Activated CD8-positive, alpha-beta memory T cell treated with anti-CD3 and anti-CD28 coated beads, Interleukin-2, amount 50 U/mL, for 1 hour (primary cell): Measurements from ENCODE around the gene VPS54.

Source experiments
- DNase-seq: peaks from one replicate; pipeline ENCODE4 v3.0.0-alpha.2; 2020; ENCODE audit errors: extremely low read depth

Gene VPS54

DNA sequence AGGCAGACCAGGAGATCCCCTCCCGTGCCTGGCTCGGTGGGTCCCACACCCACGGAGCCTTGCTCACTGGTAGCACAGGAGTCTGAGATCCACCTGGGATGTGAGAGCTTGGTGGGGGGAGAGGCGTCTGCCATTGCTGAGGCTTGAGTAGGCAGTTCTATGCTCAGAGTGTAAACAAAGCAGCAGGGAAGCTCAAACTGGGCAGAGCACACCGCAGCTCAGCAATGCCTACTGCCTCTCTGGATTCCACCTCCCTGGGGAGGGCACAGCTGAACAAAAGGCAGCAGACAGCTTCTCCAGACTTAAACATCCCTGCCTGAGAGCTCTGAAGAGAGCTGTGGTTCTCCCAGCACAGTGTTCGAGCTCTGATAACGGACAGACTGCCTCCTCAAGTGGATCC, 92.4 kb downstream of the VPS54 start:
- DNase-seq, result no peak

DNA sequence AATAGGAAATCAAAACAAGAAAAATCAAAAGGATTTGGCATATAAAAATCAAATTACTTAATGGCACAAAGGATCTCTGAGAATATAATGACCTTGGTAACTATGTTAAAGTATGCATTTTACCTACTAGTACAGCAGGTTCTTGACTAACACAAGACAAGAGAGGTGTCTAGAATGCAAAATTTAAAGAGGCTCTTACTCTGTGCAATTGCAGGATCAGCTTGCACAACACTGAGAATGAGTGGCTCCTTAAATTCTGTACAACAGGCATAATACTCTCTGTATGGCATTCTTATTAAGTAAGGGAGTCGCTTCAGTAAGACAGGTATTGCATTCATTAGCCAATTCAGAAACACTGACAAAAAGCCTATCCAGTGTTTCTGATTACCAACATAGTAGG, 104.9 kb downstream of the VPS54 start:
- DNase-seq, result no peak

DNA sequence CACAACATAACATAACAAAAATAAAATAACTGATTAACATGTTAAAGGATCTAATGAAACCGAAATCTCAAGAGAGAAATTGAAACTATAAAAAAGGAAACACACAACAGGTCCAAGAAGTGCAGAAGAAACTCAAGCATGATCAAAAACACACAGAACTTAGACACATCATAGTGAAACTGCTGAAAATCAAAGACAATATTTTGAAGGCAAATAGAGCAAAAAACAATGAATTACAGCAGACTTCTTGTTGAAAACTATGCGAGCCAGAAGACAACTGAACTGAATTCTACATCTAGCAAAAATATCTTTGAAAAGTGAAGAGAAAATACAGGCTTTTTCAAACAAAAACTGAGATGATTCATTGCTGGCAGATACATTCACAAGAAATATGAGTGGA, 116.2 kb downstream of the VPS54 start:
- no peak for DNase-seq

DNA sequence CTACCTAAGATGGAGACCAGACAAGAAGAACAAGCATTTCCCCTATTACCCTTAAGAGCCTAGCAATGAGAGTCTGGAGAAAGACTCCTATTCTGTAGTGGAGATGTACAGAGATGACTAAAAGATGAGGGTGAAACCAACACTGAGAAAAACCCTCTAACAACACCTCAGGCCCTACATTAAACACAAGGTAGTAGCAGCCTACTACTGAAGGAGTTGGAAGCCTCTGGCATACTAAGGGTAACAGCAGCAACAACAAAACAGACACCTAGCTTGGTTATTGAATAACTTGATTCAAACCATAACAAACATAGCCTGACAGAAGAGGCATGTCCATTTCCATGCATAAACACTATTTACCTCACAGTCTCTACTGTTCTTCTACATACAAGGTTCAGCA, 117.1 kb downstream of the VPS54 start:
- no peak for DNase-seq

DNA sequence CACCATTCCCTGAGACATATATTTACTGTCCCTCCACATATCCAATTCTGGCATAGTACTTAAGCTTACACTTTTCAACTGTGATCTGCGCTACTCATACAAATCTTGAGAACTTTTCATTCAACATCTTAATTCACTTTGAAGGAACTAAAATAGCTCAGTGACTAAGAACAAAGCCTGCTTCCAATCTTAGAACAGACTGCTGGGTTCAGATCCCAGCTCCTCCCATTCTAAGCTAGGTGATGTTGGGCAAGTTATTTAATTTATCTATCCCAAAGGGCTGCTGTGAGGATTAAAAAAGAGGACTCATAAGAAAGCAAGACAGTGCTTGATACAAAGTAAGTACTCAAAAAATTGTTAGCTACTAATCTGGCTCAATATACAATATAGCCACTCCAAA, 119.6 kb downstream of the VPS54 start:
- DNase-seq, result no peak

DNA sequence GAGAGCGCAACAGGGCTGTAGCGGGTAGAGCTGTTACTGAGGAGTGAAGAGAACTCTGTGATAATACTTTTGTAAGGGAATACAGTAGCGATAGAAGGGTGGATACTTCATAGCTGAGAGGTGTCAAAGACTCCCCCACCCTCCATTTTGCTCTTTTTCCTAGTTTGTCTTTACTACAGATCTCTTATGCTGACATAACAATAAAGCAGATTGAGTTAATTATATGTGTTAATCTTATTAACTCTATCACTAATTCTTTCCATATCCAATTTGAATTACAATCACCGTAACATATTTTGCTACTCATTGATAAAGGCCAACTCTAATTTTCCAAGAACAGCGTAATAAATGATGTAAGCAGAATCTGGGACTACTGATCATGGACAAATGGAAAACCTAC, 120.4 kb downstream of the VPS54 start:
- DNase-seq, result no peak

DNA sequence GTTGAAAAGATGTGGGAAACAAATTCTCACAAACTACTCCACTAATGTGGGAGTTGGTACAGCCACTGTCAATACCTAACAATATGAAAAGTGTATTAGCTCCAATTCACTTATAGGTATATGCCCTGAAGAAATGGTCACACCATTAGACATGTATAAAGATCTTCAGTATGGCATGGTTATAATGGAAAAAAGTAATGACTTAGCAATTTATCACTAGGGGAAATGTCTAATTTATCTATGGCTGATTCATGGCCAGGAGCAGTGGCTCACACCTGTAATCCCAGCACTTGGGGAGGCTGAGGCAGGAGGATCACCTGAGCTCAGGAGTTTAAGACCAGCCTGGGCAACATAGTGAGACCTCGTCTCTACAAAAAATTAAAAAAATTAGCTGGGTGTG, 125.1 kb downstream of the VPS54 start:
- no peak for DNase-seq

DNA sequence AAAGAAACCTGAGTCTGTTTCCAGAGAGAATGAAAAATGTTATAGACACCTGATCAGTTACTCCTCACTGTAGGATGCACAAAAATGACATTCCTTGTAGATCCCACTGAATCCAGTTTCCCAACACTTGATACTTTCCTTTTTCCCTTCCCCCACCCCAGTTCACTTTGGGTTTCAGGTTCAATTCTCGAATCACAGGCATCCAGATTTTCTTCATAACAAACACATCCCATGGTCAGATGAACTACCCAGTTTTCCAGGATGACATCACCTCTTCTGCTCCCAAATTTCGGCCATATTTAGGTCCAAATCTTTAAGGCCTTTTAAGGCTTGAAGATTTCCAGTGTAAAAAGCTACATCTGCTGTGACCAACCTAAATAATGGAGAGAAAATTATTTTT, 126.1 kb downstream of the VPS54 start:
- no peak for DNase-seq

DNA sequence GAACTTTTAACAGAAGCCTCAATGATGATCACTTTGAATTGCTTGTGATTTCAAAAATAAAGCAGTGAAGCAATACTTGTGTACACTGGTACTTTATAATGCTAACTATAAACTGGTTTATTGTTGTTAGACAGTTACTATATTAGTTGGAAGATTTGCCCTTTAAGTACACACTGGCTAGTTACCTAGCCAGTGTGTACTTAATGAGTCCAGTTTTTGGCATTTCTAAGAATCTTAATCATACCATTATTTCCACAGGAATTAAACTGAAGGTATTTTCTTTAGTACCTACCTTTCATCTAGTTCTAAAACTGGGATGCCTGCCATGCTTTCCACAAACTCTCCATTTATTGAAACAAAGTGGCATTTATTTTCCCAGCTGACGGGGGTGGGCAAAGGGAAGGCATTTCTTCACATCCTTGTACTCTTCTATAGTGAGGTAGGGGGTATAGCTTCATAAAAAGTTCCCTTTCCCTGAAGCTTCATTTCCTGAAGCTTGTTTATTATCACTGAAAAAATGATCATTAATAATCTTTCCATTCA, 127.7 kb downstream of the VPS54 start:
- no peak for DNase-seq

DNA sequence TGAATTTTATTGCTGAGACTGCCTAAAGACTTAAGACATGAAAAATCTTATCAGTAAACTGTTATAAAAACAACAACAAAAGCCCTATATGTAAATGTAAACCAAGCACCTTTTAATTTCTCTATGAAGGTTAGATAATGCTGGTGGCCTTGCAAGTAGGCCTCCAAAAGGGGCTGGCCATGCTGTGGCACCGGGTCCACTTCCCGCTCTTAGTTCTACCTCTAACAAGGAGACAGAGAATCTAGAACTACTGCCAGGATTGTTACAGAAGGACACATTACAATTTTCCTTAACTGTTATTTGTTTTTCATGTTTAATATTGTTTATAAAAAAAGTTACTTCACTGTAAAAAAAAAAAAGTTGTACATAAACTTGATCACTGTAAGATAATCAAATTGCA, 128.6 kb downstream of the VPS54 start:
- DNase-seq, result no peak

DNA sequence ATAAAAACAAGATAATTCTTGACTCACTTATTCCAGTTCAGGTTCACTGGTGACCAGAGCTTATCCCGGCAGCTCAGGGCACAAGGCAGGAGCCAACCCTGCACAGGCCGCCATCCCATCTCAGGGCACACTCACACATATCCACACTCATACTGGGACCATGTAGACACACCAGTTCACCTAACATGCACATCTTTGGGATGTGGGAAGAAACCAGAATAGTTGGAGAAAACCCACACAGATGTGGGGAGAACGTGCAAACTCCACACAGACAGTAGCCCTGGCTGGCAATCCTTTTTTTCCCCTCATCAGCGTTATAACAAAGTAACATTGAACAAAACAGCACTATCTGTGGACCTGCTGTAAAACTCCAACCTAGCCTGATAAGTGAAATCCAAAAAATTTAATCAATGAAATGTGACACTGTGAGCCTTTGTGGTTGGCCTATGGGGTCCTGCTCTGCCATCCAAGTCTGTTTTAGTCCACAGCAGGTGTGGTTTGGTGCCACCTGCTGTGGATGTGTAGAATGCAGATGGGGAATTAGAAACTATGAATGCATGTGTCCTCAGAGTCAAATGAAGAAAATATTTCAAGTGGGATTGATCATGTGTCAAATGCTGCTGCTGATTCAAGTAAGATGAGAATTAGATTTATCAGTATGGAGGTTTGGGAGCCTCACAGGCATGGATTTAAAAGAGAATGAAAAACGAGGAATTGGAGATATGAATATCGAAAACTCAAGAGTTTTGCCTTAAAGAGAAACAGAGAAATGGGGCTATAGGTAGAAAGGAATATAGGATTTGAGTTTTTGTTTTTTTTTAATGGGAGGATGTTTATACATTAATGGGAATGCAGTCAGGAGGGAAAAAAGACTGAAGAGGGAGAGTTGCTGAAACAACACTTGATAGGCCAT, 130.5 kb downstream of the VPS54 start:
- no peak for DNase-seq

DNA sequence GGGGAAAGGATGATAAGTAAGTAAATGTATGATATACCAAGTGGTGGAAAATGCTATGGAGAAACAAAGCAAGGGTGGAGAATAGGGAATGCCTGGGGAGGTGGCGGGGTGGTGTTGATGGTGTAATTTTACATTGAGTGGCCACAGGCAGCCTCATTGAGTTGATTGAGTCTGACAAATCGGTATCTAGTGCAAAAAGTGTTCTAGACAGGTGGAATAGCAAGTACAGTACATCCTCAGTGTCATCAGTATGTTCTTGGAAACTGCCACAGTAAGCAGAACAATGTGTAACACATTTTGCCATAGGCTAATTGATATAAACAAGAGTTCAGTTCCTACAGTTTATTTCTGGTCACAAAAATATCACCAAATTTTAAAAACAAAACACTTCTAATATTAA, 131.2 kb downstream of the VPS54 start:
- no peak for DNase-seq

DNA sequence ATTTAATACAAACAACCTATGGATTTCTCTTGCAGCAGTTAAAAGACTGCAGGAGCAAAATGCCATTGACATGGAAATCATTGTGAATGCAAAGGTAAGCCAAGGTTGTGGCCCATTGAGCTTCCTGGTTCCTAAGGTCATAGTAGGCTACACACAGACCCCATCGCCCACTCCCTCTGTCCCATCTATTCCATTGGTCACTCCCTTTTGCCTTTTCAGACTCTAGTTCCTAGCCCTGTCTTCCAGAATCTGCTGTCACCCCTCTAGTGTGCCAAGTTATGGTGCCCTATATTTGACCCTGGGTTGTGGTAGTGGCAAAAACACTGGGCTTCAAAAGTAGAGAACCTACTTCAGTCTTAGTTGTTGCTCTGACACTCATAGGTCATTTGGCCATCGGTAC, 132.8 kb downstream of the VPS54 start:
- no peak for DNase-seq

DNA sequence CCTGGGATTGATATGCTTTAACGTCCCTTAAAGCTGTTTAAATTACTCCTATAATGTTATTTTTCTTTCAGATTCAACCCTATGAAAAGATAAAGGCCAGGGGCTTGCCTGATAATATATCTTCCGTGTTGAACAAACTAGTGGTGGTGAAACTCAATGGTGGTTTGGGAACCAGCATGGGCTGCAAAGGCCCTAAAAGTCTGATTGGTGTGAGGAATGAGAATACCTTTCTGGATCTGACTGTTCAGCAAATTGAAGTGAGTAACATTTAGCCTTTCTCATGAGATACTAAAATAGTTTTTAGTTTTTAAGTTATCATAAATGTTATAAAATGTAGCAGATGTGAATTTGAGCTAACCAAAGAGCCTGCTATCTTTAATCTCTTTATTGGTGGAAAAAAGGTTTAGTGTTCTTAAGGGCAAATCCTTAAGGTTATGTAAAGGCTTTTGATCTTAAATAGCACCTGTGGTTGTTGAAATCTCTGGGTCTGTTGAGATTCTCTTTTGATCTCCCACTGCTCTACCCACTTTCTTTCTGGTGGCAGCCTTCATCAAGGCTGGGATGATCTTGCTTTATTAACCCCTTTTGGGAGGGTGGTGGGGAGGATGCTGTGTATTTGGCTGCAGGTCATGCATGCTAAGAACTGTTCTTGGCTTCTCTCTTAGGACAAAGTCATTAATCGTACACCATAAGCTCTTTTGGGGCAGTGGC, 136.7 kb downstream of the VPS54 start:
- no peak for DNase-seq

DNA sequence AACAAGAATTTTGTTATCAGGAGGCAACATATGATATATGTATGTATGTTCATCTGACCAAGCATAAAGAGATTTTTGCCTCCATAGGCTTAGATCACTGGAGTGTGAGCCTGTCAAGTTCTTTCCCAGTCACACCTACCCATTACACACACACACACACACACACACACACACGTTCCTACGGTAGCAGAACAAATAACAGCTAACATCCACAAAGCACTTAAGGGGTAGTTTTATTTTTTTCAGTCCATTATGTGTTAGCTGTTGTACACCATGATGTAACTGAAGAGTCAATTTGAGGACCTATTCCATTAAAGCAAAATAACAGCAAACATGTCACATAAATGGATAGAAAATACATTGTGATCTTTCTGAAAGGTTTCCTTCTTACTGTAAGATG, 138.0 kb downstream of the VPS54 start:
- DNase-seq, result no peak

DNA sequence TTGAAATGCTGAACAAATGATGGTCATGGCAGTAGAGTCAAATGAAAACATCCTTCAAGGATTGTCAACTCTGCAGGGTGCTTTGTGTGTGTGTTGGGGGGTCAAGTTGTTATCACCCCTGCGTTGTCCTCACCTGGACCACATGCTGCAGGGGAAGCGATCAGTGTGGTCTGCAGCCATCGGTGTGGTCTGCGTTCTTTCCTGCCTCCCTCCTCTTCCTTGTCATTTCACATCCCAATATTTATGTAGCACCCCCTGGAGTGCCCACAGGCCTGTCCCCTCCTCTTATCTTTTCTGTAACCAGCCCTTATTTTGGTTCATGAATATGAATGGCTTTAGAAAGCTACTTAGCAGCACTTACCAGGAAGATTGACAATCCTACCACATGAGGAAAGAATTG, 138.6 kb downstream of the VPS54 start:
- no peak for DNase-seq

DNA sequence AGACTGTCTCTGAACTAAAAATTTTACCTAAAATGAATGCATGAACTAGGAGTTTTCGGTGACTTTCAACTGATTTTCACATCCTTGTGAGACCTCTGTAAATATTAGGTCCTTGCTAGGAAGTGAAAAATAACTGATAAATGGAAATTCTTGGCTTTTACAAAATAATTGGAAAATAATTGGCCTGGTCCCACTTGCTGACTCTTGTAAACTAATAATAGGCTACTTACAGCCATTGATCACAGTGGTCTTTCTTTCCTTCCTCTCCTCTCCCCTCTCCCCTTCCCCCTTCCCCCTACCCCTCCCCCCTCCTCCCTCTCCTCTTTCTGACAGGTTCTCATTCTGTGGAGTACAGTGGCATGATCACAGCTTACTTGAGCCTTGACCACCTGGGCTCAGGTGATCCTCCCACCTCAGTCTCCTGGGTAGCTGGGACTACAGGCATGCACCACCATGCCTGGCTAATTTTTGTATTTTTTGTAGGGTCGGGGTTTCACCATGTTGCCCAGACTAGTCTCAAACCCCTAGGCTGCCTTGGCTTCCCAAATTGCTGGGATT, 139.3 kb downstream of the VPS54 start:
- no peak for DNase-seq

DNA sequence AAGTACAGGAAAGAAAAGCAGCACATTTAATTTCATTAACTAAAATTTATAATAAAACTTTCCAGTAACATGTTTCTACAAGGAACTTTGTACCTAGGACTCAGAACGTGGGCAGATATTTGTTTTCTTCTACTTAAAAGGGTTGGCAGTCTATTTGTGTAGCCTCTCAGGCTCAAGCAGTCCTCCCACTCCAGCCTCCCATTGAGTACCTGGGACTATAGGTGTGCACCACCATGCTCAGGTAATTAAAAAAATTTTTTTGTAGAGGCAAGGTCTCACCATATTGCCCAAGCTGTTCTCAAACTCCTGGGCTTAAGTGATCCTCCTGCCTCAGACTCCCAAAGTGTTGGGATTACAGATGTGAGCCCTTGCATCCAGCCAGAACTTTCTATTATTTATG, 140.7 kb downstream of the VPS54 start:
- no peak for DNase-seq

DNA sequence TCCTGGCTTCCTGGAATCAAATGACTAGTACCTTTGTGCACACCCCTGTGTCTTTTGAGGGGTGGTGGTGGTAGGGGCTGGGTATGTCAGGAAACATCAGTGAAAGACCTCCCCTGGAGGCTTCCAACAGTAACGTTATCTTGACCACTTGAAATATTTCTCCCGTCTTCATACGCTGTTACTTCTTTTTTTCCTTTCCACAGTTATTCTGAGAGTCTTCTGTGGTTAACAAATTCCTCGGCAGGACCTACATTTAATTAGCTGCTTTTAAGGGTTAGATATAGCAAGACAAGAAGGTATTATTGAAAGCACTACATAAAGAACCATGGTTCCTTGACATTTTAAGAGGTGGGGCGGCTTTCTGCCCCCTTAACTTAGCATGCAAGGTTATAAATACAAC, 142.9 kb downstream of the VPS54 start:
- no peak for DNase-seq

DNA sequence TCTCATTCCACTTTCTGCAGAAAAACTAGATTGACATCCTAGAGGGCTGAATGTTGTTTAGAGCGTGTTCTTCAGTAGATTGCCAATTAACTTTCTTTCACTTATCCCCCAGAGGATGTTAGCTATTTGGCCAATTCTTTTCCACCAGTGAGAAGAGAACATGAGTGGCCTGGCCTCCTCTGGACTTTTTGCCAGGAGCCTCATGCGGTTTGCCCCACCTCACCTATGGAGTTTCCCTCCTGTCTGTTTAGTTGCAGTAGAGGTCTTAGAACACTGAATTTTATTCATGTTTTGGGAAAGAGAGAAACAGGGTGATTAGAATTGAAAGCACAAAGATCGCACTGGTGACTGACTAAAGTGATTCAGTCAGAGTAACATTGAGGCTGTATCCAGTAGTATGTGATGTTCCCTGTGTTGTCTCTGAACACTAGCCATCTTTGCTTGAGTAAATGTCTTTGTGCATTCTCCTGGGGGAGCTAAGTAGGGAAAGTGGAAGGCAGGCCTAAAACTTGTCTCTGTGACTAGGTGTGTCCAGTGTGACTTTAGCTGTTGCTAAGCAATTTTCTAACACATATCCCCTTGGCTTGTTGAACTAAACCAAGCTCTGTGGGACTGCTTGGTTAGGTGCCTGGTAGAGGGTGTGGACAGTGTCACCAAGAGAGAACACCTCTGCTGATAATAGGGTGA, 143.5 kb downstream of the VPS54 start:
- DNase-seq, result no peak

DNA sequence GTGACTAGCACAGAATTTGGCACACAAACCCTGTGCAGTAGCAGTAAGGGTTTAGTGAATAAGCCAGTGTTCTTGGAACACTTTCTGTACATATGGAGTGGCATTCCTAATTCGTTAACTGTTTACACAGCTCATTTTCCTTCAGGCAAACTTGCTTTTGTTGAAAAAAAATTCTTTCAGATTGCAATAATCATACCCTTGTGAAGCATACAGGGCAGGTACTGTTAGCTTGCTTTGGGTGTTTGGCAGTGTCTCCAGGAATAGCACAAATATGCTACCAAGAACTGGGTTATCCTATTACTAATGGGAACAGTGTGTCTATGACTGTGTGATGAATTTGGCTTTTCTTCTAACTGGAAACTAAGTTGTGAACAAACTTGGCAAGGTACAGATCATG, 144.1 kb downstream of the VPS54 start:
- no peak for DNase-seq
